ENCODE results near the gene IRF2BP1. TPM values are rescaled to one million over a fixed set of nuclear protein-coding genes. Genes with fewer than 3 reads are reported as not detected.
"Not testable (repeated sequence)": the region's sequence is repeated elsewhere in the genome, so short reads cannot be mapped to it uniquely, and the experiment has no call there.

Gene IRF2BP1
- total RNA-seq, 1 donor = 17.3 TPM

DNA sequence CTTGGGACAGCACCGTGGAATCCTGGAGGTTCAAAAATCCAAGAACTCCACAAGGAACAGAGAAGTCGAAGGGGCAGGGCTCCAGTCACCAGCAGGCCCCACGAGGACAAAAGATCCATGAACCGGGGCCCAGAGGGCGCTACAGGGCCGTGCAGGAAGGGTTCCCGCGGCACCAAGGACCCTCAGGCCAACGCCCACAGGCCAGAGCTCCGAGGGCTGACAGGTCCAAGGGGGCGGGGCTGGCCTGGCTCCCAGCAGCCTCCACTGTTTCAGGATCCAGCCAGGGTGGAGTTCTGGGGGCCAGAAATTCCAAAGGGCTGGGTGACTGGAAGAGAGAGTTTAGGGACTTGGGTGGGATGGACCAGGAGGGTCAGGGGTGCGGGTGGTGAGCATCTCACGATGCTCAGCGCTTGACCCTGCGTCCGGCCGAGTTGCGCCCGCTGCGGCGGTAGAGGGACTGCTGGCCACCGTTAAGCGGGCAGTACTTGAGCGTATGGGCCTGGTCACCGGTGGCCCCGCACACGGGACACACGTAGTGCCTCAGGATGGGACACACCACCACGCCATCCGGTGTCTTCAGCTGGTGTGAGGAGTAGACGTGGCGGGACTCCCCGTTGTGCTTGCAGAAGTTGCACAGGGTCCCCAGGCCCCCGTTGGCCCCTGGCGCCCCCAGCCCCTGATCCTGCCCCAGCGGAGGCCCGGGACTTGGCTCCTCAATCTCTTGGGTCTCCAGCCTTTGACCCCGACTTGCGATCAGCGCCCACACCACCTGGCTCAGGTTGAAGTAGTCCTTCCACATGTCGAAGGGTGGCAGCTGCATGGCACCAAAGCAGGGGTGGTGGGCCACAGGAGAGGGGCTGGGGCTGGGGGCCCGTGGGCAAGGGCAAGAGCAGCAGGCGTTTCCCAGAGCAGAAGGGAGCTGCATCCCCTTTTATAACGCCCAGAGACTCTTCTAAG is 28.2 kb upstream of the IRF2BP1 start, which contains the start of gene NANOS2:
Gene NANOS2, minus strand, starts transcription at position 905 of the 957 bp plus-strand sequence. Its CDS starts 85 bp downstream, at position 820.
- no peaks in the 10 kb centered on the region for H3K4me1 ChIP-seq (ENCODE audit: insufficient read depth, low read length)
- H3K27me3 ChIP-seq (ENCODE audit: insufficient read depth, low read length) = no peaks in the 10 kb centered on the region
- no peaks in the 10 kb centered on the region for H3K9me3 ChIP-seq (ENCODE audit: low read depth, low read length)
- H3K4me3 ChIP-seq (ENCODE audit: low read length) = no peak within 1 kb of the TSS

DNA sequence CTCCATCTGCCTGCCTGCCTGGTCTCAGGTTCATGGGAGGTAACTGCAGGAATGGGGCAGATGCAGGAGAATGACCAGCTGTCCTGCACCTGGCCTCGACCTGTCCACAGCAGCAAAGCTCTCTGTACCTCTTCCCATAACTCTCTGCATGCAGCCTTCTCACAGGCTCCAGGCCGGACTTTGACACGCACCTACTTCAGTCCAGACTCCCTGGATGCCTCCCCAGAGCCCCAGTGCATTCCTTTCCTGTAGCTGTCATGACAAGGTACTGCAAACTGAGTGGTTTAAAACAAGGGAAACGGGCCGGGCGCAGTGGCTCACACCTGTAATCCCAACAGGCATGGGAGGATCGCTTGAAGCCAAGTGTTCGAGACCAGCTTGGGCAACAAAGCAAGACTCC is 25.4 kb upstream of the IRF2BP1 start:
- H3K27me3 ChIP-seq (ENCODE audit: insufficient read depth, low read length) = no peaks in the 10 kb centered on the region
- H3K4me1 ChIP-seq (ENCODE audit: insufficient read depth, low read length) = no peaks in the 10 kb centered on the region
- no peak overlapping the region for H3K4me3 ChIP-seq (ENCODE audit: low read length)
- no peaks in the 10 kb centered on the region for H3K9me3 ChIP-seq (ENCODE audit: low read depth, low read length)

DNA sequence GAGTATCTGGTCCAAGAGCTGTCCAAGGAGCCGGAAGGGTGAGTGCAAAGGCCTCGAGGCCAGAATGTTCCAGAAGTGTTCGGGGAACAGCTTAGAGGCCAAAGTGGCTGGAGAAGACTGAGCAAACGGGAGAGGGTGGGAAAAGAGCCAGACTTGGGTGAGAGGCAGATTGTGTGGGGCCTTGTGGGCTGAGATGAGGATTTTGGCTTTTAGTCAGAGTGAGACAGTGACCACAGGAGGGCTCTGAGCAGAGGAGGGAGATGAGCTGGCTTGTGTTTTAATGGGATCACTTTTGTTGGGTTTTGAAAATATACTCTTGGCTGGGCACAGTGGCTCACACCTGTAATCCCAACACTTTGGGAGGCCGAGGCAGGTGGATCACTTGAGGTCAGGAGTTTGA is 23.0 kb upstream of the IRF2BP1 start:
- no peaks in the 10 kb centered on the region for H3K9me3 ChIP-seq (ENCODE audit: low read depth, low read length)
- no peaks in the 10 kb centered on the region for H3K27me3 ChIP-seq (ENCODE audit: insufficient read depth, low read length)
- no peak overlapping the region for H3K4me3 ChIP-seq (ENCODE audit: low read length)
- no peaks in the 10 kb centered on the region for H3K4me1 ChIP-seq (ENCODE audit: insufficient read depth, low read length)

DNA sequence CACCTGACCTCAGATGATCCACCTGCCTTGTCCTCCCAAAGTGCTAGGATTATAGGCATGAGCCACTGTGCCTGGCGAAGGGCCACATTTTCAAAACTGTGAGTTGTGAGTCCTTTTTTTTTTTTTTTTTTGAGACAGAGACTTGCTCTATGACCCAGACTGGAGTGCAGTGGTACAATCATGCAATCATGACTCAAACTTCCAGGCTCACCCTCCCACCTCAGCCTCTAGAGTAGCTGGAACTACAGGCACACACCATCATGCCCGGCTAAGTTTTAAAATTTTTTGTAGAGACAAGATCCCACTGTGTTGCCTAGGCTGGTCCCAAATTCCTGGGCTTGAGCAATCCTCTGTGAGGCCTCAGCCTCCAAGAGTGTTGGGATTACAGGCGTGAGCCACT is 20.3 kb upstream of the IRF2BP1 start:
- Histone ChIP-seq H3K4me1 (ENCODE audit: insufficient read depth, low read length) (peaks cover 11% of the 10 kb centered on the region), H3K27me3 (ENCODE audit: insufficient read depth, low read length) (no peaks in the 10 kb centered on the region), H3K9me3 (ENCODE audit: low read depth, low read length) (no peaks in the 10 kb centered on the region), H3K4me3 (ENCODE audit: low read length) (no peak overlapping the region)

DNA sequence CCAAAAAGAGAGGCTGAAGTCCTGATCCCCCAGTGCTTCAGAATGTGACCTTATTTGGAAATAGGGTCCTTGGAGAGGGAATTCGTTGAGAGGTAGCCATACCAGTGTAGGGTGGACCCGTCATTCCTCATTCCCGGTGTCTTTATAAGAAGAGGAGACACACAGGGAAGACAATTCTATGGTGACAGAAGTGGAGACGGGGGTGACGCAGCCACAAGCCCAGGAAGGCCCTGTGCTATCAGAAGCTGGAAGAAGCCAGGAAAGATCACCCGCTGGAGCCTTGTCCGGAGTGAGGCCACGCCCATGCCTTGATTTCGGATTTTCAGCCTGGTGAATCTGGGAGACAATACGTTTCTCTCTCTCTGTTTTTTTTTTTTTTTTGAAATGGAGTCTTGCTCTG is 19.1 kb upstream of the IRF2BP1 start:
- H3K9me3 ChIP-seq (ENCODE audit: low read depth, low read length) = no peaks in the 10 kb centered on the region
- H3K4me1 ChIP-seq (ENCODE audit: insufficient read depth, low read length) = peaks cover 18% of the 10 kb centered on the region
- no peak overlapping the region for H3K4me3 ChIP-seq (ENCODE audit: low read length)
- no peaks in the 10 kb centered on the region for H3K27me3 ChIP-seq (ENCODE audit: insufficient read depth, low read length)

DNA sequence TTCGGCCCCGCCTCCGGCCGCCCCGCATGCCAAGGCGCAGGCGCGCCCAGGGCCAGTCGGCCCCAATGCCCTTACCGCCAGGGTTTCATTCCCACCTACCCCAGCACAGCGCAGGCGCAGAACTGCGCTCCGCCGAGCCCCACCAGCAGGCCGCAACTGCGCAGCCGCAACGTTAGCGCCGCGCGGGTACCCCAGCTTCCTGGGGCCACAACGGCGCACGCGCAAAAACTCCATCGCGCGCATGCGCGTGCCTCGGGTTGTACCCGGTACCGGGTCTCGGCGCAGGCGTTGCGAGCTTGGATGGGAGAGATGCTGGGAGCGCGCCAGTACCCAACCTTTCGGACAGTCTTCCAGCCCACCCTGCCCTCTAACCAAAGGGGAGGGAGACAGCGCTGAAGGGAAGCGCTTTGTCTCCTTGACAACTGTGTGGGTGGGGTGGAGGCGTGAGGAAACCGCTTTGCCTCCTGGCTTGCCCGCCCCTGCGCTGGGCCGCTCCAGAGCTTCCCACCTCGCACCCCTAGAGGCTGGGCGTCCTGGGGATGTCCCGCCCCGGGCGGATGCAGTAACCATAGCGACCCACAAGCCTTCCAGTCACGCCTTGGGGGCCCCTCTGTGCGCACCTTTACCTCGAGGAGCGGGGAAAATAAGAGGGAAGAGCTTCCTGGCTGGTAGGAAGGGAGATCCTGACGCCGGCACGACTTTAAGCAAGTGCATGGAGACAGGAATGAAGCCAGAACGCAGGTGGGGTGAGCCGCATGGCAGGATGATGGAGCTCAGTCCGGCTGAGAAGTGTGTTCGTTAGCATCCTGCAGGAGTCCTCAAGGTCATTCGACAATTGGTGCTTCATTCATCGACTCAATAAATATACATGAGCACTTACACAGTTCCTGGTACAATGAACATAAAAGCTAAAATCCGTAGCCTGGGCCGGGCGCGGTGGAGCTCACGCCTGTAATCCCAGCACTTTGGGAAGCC is 17.0 kb upstream of the IRF2BP1 start:
- Histone ChIP-seq H3K4me3 (ENCODE audit: low read length) (peak overlapping the region; percentile 72), H3K4me1 (ENCODE audit: insufficient read depth, low read length) (peaks cover 18% of the 10 kb centered on the region), H3K27me3 (ENCODE audit: insufficient read depth, low read length) (no peaks in the 10 kb centered on the region), H3K9me3 (ENCODE audit: low read depth, low read length) (no peaks in the 10 kb centered on the region)

DNA sequence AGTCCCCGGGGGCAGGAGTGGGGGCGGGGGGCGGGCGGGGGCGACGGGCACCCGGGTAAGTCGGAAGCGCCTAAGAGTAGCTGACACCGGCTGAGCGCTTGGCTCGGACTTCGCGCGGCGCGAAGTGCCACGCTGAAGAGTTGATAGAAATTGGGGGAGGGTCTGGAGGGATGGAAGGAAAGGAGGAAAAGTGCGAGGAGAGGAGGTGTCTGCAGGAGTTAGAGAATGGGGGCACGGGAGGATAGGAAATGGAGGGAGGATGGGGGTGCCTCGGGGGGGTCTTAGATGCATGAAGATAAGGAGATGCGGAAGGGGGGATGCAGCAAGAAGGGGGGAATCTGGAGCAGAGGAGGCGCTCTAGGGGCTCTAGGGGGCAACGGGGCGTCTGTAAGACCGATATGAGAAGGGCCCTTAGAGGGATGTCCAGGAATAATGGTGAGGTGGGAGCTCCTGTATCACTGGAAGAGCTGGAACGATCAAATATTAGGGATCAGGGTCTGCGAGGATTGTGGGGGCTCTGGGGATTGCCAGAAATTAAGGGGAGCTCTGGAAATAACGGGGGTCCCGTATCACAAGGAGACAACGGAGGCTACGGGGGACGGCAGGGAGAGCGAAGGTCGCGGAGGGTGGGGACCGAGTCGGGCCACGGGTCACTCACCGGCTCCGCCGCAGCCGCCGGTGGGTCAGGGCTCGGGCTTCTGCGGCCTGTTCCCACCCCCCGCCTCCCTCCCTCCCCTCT is 16.1 kb upstream of the IRF2BP1 start, which contains the start of gene MYPOP:
Gene MYPOP, minus strand, starts transcription at position 702 of the 739 bp plus-strand sequence. CDS start 840 bp downstream, outside the sequence.
- H3K4me3 ChIP-seq (ENCODE audit: low read length) = peak within 1 kb of the TSS; percentile 72

DNA sequence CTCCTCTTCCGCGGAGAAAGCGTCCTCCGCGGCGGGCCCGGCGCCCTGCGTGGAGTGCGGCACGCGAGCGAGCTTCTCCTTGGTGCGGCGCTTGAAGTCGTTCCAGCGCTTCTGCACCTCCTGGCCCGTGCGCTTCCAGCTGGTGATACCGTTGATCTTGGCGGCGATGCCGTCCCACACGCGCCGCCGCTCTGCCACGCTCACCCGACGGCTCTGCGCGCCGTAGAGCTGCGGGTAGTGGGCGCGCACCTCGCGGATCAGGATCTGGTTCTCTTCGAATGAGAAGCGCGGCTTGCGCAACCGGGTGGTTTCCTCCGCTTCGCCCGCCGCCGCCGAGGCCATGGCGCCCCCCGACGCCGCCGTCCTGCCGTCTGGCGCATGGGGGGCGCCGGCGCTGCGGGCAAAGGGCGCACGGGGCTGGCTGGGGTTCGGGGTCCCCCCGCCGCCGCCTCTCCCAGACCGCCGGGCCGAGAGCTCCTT is 15.5 kb upstream of the IRF2BP1 start:
- H3K9me3 ChIP-seq (ENCODE audit: low read depth, low read length) = no peaks in the 10 kb centered on the region
- peaks cover 25% of the 10 kb centered on the region for H3K4me1 ChIP-seq (ENCODE audit: insufficient read depth, low read length)
- peak overlapping the region; percentile 24 for H3K4me3 ChIP-seq (ENCODE audit: low read length)
- no peaks in the 10 kb centered on the region for H3K27me3 ChIP-seq (ENCODE audit: insufficient read depth, low read length)

More for the DNA sequence above, 16.1 kb upstream of the IRF2BP1 start, which contains the start of gene MYPOP:
- H3K9me3 ChIP-seq (ENCODE audit: low read depth, low read length) = no peaks in the 10 kb centered on the region
- peaks cover 23% of the 10 kb centered on the region for H3K4me1 ChIP-seq (ENCODE audit: insufficient read depth, low read length)
- H3K27me3 ChIP-seq (ENCODE audit: insufficient read depth, low read length) = no peaks in the 10 kb centered on the region

DNA sequence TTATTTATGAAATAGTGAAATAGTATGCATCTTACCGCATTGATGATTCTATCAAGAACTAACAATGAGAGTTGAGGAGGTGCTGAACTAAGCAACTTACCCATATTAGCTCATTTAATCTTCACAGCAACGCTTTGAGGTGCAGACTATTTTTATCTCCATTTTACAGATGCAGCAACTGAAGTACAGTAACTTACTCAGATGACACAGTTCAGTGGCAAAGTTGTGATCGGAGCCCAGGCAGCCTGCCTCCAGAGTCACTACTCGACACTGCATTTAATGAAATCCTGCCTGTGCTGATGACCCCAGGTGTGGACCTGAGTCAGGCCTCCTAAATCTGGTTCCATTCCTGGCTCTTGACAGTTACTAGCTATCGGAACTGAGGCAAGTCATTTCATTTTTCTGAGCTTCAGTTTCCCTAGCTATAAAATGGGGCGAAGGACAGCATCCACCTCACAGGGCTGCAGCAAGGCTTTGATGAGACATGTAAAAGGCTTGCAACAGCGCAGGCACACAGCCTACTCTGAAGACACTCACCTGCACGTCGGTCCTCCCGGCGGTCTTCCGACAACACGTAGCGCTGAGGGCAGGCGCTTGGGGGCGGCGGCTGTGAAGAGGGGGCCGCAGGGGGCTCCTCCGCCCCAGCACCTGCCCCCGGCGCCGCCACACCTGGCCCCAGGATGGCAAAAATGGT is 14.9 kb upstream of the IRF2BP1 start:
- no peaks in the 10 kb centered on the region for H3K9me3 ChIP-seq (ENCODE audit: low read depth, low read length)
- peaks cover 25% of the 10 kb centered on the region for H3K4me1 ChIP-seq (ENCODE audit: insufficient read depth, low read length)
- no peak overlapping the region for H3K4me3 ChIP-seq (ENCODE audit: low read length)
- H3K27me3 ChIP-seq (ENCODE audit: insufficient read depth, low read length) = no peaks in the 10 kb centered on the region

DNA sequence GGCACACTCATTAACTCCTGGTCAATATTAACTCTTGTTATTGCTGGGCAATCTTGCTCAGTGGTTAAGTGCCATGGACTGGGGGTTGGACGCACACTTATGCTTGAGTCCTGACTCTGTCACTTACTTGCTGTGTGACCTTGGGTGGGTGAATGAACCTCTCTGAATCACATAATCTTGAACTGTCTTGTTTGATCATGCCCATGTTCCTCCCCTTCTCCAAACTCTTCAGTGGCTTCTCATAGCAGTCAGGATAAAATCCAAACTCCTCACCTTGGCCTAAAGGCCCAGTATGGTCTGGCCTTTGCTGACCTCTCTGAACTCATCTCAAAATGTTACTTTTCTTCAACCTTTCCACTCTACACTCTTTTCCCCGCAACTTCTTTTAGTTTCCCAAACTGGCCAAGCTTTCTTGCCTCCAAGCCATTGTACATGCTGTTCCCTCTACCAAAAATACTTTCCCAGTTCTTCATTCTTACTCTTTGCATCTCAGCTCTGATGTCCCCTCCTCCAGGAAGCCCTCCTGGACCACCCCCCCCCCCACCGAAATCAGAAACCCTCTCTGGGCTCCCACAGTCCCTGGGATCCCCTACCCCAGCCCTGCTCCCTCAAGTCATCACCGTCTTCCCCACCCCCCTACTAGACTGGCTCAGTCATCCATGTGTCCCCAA is 14.1 kb upstream of the IRF2BP1 start:
- Histone ChIP-seq H3K9me3 (ENCODE audit: low read depth, low read length) (no peaks in the 10 kb centered on the region), H3K4me1 (ENCODE audit: insufficient read depth, low read length) (peaks cover 25% of the 10 kb centered on the region), H3K4me3 (ENCODE audit: low read length) (no peak overlapping the region), H3K27me3 (ENCODE audit: insufficient read depth, low read length) (no peaks in the 10 kb centered on the region)

DNA sequence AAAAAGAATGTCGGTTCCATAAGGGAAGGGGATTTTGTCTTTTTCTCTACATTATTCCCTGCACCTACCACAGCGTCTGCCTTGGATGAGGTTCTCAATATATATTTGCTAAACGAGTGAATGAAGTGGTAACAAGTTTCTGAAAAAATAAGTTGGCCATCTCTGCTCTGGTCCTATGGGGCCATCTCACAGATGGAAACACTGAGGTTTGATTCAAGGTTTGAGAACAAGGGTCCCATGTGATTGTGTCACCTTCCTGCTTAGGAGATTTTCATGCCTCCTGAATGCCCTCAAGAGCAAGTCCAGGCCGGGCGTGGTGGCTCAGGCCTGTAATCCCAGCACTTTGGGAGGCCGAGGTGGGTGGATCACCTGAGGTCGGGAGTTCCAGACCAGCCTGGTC is 13.3 kb upstream of the IRF2BP1 start:
- Histone ChIP-seq H3K4me1 (ENCODE audit: insufficient read depth, low read length) (peaks cover 25% of the 10 kb centered on the region), H3K27me3 (ENCODE audit: insufficient read depth, low read length) (no peaks in the 10 kb centered on the region), H3K9me3 (ENCODE audit: low read depth, low read length) (no peaks in the 10 kb centered on the region), H3K4me3 (ENCODE audit: low read length) (no peak overlapping the region)

DNA sequence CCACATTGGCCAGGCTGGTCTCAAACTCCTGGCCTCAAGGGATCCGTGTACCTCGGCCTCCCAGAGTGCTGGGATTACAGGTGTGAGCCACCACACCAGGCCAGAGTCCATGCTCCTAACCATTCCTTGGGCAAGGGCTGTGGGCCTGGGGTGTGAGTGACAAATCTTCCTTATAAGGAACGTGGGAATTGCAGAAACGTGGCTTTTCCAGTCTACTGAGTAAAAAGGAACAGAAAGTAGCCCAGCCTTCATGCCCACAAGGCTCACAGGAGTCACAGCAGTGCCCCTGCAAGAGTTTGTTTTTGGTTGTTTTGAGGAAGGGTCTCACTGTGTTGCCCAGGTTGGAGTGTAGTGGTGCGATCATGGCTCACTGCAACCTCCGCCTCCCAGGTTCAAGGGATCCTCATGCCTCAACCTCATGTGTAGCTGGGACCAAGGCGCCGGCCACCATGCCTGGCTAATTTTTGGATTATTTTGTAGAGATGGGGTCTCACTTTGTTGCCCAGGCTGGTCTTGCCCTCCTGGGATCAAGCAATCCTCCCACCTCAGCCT is 11.4 kb upstream of the IRF2BP1 start:
- peaks cover 17% of the 10 kb centered on the region for H3K4me1 ChIP-seq (ENCODE audit: insufficient read depth, low read length)
- no peaks in the 10 kb centered on the region for H3K27me3 ChIP-seq (ENCODE audit: insufficient read depth, low read length)
- no peaks in the 10 kb centered on the region for H3K9me3 ChIP-seq (ENCODE audit: low read depth, low read length)
- H3K4me3 ChIP-seq (ENCODE audit: low read length) = no peak overlapping the region

DNA sequence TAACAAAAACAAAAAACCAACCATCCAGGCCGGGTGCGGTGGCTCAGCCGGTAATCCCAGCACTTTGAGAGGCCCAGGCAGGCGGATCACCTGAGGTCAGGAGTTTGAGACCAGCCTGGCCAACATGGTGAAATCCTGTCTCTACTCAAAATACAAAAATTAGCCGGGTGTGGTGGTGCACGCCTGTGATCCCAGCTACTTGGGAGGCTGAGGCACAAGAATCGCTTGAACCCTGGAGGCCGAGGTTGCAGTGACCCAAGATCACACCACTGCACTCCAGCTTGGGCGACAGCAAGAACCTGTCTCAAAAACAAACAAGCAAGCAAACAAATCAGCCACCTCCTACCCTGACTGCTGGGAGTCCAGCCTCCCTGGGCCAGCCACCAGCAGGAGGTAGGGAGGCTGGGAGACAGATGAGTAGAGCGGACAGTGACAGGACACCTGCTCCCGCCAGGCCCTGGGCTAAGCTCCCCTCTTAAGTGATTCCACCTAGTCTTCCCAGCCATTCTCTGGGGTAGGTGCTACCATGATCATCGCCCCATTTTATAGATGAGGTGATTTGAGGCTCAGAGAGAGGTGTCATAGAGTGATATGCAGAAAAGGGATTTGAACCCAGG is 10.2 kb upstream of the IRF2BP1 start:
- not testable (repeated sequence) for H3K27me3 ChIP-seq (ENCODE audit: insufficient read depth, low read length); H3K4me3 ChIP-seq (ENCODE audit: low read length); H3K9me3 ChIP-seq (ENCODE audit: low read depth, low read length)
- H3K4me1 ChIP-seq (ENCODE audit: insufficient read depth, low read length) = peaks cover 12% of the 10 kb centered on the region

Measured in mononuclear cell (primary cell).